ENCODE measurements around the gene LMNTD1. TPM values are rescaled to one million over a fixed set of nuclear protein-coding genes. Genes with fewer than 3 reads are reported as not detected.
"Not testable (repeated sequence)": the region's sequence is repeated elsewhere in the genome, so short reads cannot be mapped to it uniquely, and the experiment has no call there.

Gene LMNTD1
- total RNA-seq (0.87 TPM in 1 of 2 replicates, not detected in the other), polyA plus RNA-seq (0.55 TPM in 1 of 2 replicates, not detected in the other)

- no peaks in the 10 kb centered on the region for H3K36me3 ChIP-seq (replicated peaks; ENCODE audit: insufficient read depth, low read depth)
- TF ChIP-seq CTCF (IDR thresholded peaks at IDR 0.05; ENCODE audit: poor library complexity) (no peak), EZH2phosphoT487 (IDR thresholded peaks at IDR 0.05; ENCODE audit: low read depth, severe bottlenecking, unreplicated experiment) (no peak), EZH2 (IDR thresholded peaks at IDR 0.05; ENCODE audit: borderline replicate concordance) (no peak)
- H3K4me1 ChIP-seq (ENCODE audit: insufficient read depth) = no peaks in the 10 kb centered on the region
- no peak within 1 kb of the TSS for H3K27ac ChIP-seq
- 0% methylated on average over 1 of the region's 1 CpG for WGBS (ENCODE audit: low lambda C conversion rate, missing lambda C conversion rate)
- no peaks in the 10 kb centered on the region for H3K27me3 ChIP-seq
- no peaks in the 10 kb centered on the region for H3K79me2 ChIP-seq
- no peaks in the 10 kb centered on the region for H3K9me2 ChIP-seq (replicated peaks; ENCODE audit: insufficient read depth)
- no peaks in the 10 kb centered on the region for H4K20me1 ChIP-seq (ENCODE audit: insufficient read depth, poor library complexity, severe bottlenecking)
- H3K4me3 ChIP-seq = no peak within 1 kb of the TSS
- no peak within 1 kb of the TSS for H2AFZ ChIP-seq
- DNase-seq (ENCODE audit: low spot score) = peak; percentile 10
- no peak within 1 kb of the TSS for H3K4me2 ChIP-seq
- no peaks in the 10 kb centered on the region for H3K9me3 ChIP-seq (ENCODE audit: low read depth)
Measured at GRCh38 chr12:25553098-25553497, at the start of gene LMNTD1. Gene LMNTD1 (minus strand): TSS chr12:25553283. CDS start chr12:25552959, 324 bp downstream.

GRCh38 chr12:25598956-25599355 is 45.9 kb upstream of the LMNTD1 start:
- Histone ChIP-seq H3K36me3 (replicated peaks; ENCODE audit: insufficient read depth, low read depth) (no peaks in the 10 kb centered on the region), H3K79me2 (no peaks in the 10 kb centered on the region), H4K20me1 (ENCODE audit: insufficient read depth, poor library complexity, severe bottlenecking) (no peaks in the 10 kb centered on the region), H3K9me3 (ENCODE audit: low read depth) (no peaks in the 10 kb centered on the region), H3K4me1 (ENCODE audit: insufficient read depth) (no peaks in the 10 kb centered on the region), H3K27ac (no peak overlapping the region), H3K4me2 (no peak overlapping the region), H3K27me3 (no peaks in the 10 kb centered on the region), H3K4me3 (no peak overlapping the region), H3K9me2 (replicated peaks; ENCODE audit: insufficient read depth) (no peaks in the 10 kb centered on the region), H2AFZ (no peak overlapping the region)
- TF ChIP-seq EZH2 (IDR thresholded peaks at IDR 0.05; ENCODE audit: borderline replicate concordance) = no peak
- TF ChIP-seq EZH2phosphoT487 (IDR thresholded peaks at IDR 0.05; ENCODE audit: low read depth, severe bottlenecking, unreplicated experiment) = no peak
- TF ChIP-seq CTCF (IDR thresholded peaks at IDR 0.05; ENCODE audit: poor library complexity) = no peak
- DNase-seq (ENCODE audit: low spot score) = no peak
- 89% methylated on average over 3 of the region's 3 CpGs for WGBS (ENCODE audit: low lambda C conversion rate, missing lambda C conversion rate)

GRCh38 chr12:25595496-25595895 is 42.4 kb upstream of the LMNTD1 start:
- not testable (repeated sequence) for H3K4me1 ChIP-seq (ENCODE audit: insufficient read depth); H3K27me3 ChIP-seq; H4K20me1 ChIP-seq (ENCODE audit: insufficient read depth, poor library complexity, severe bottlenecking); DNase-seq (ENCODE audit: low spot score); H3K27ac ChIP-seq; H3K9me3 ChIP-seq (ENCODE audit: low read depth); H3K4me2 ChIP-seq; H3K4me3 ChIP-seq; H3K79me2 ChIP-seq; H3K9me2 ChIP-seq (replicated peaks; ENCODE audit: insufficient read depth); H3K36me3 ChIP-seq (replicated peaks; ENCODE audit: insufficient read depth, low read depth); H2AFZ ChIP-seq

- H4K20me1 ChIP-seq (ENCODE audit: insufficient read depth, poor library complexity, severe bottlenecking) = no peaks in the 10 kb centered on the region
- H2AFZ ChIP-seq = no peak overlapping the region
- no peaks in the 10 kb centered on the region for H3K9me2 ChIP-seq (replicated peaks; ENCODE audit: insufficient read depth)
- no peak overlapping the region for H3K4me3 ChIP-seq
- no peaks in the 10 kb centered on the region for H3K36me3 ChIP-seq (replicated peaks; ENCODE audit: insufficient read depth, low read depth)
- no peaks in the 10 kb centered on the region for H3K9me3 ChIP-seq (ENCODE audit: low read depth)
- TF ChIP-seq EZH2 (IDR thresholded peaks at IDR 0.05; ENCODE audit: borderline replicate concordance) (no peak), CTCF (IDR thresholded peaks at IDR 0.05; ENCODE audit: poor library complexity) (no peak), EZH2phosphoT487 (IDR thresholded peaks at IDR 0.05; ENCODE audit: low read depth, severe bottlenecking, unreplicated experiment) (no peak)
- H3K79me2 ChIP-seq = no peaks in the 10 kb centered on the region
- no peak overlapping the region for H3K27ac ChIP-seq
- no peaks in the 10 kb centered on the region for H3K27me3 ChIP-seq
- H3K4me2 ChIP-seq = no peak overlapping the region
- DNase-seq (ENCODE audit: low spot score) = no peak
- no peaks in the 10 kb centered on the region for H3K4me1 ChIP-seq (ENCODE audit: insufficient read depth)
- WGBS (ENCODE audit: low lambda C conversion rate, missing lambda C conversion rate) = 90% methylated on average over 2 of the region's 2 CpGs
Measured at GRCh38 chr12:25594376-25594775, 41.3 kb upstream of the LMNTD1 start.

Measured in hepatocyte (in vitro differentiated cells).